ENCODE measurements around the gene CRTC1.

DNA sequence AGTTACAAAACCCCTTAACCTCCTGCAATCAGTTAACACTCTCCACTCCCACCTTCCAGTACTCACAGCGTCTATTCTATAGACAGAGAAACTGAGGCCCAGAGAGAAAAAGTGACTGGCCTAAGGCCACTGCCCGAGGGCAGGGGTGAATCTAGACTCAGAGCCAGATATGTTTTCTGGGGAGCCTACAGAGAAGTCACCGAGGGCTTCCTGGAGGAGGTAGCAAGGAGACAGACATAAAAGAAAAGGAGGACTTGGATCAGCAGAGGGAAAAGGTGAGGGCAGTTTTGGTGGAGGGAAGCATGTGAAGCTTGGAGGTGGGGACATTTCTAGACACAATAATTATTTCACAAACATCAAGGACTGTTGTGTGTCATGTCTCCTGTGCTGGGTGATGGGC, 109.2 kb downstream of the CRTC1 start:
- TF ChIP-seq CTCF (IDR thresholded peaks at IDR 0.05) (no peak), POLR2A (IDR thresholded peaks at IDR 0.05) (no peak)
